ENCODE data around the gene TFB2M. TPM values are rescaled to one million over a fixed set of nuclear protein-coding genes. Genes with fewer than 3 reads are reported as not detected.
A peak's percentile ranks its signal among the peaks of the same experiment; 100 is the strongest.
"Not testable (repeated sequence)": the region's sequence is repeated elsewhere in the genome, so short reads cannot be mapped to it uniquely, and the experiment has no call there.

Gene TFB2M
- total RNA-seq, 1 donor from 2014 or later: 6.5 TPM

- Mint-ChIP-seq H3K4me3 (ENCODE audit: unreplicated experiment) (peak overlapping the region; percentile 90), H3K27ac (ENCODE audit: unreplicated experiment) (peak overlapping the region; percentile 89), H3K4me1 (ENCODE audit: low read depth, unreplicated experiment) (peaks cover 3% of the 10 kb centered on the region), H3K36me3 (ENCODE audit: unreplicated experiment) (no peaks in the 10 kb centered on the region), H3K27me3 (ENCODE audit: unreplicated experiment) (peaks cover 4% of the 10 kb centered on the region), H3K9me3 (ENCODE audit: unreplicated experiment) (peaks cover 5% of the 10 kb centered on the region)
- TF ChIP-seq CTCF (IDR thresholded peaks at IDR 0.05; ENCODE audit: partially characterized antibody, unreplicated experiment): no peak
- no peak for DNase-seq
Measured at GRCh38 chr1:246566813-246567645, 968 bp upstream of the TFB2M start.

GRCh38 chr1:246565751-246566127 lies 322 bp downstream of the TFB2M start:
- DNase-seq: no peak
- no peaks in the 10 kb centered on the region for H3K36me3 Mint-ChIP-seq (ENCODE audit: unreplicated experiment)

GRCh38 chr1:246564839-246565750 lies 966 bp downstream of the TFB2M start:
- no peak for DNase-seq
- H3K4me1 Mint-ChIP-seq (ENCODE audit: low read depth, unreplicated experiment): peaks cover 3% of the 10 kb centered on the region
- no peaks in the 10 kb centered on the region for H3K36me3 Mint-ChIP-seq (ENCODE audit: unreplicated experiment)
- H3K9me3 Mint-ChIP-seq (ENCODE audit: unreplicated experiment): peaks cover 5% of the 10 kb centered on the region
- no peak for TF ChIP-seq CTCF (IDR thresholded peaks at IDR 0.05; ENCODE audit: partially characterized antibody, unreplicated experiment)
- peak overlapping the region; percentile 11 for H3K27ac Mint-ChIP-seq (ENCODE audit: unreplicated experiment)
- H3K4me3 Mint-ChIP-seq (ENCODE audit: unreplicated experiment): peak overlapping the region; percentile 94
- H3K27me3 Mint-ChIP-seq (ENCODE audit: unreplicated experiment): peaks cover 4% of the 10 kb centered on the region

More at GRCh38 chr1:246565751-246566127, 322 bp downstream of the TFB2M start:
- H3K4me1 Mint-ChIP-seq (ENCODE audit: low read depth, unreplicated experiment): peaks cover 3% of the 10 kb centered on the region
- H3K9me3 Mint-ChIP-seq (ENCODE audit: unreplicated experiment): peaks cover 5% of the 10 kb centered on the region
- H3K27ac Mint-ChIP-seq (ENCODE audit: unreplicated experiment): peak overlapping the region; percentile 62
- peak overlapping the region; percentile 94 for H3K4me3 Mint-ChIP-seq (ENCODE audit: unreplicated experiment)
- TF ChIP-seq CTCF (IDR thresholded peaks at IDR 0.05; ENCODE audit: partially characterized antibody, unreplicated experiment): no peak
- peaks cover 4% of the 10 kb centered on the region for H3K27me3 Mint-ChIP-seq (ENCODE audit: unreplicated experiment)

GRCh38 chr1:246560833-246561232 lies 5.2 kb downstream of the TFB2M start:
- H3K9me3 Mint-ChIP-seq (ENCODE audit: unreplicated experiment); H3K4me1 Mint-ChIP-seq (ENCODE audit: low read depth, unreplicated experiment); H3K27ac Mint-ChIP-seq (ENCODE audit: unreplicated experiment); H3K36me3 Mint-ChIP-seq (ENCODE audit: unreplicated experiment); H3K27me3 Mint-ChIP-seq (ENCODE audit: unreplicated experiment); H3K4me3 Mint-ChIP-seq (ENCODE audit: unreplicated experiment); DNase-seq: not testable (repeated sequence)

- Mint-ChIP-seq H3K4me1 (ENCODE audit: low read depth, unreplicated experiment) (no peaks in the 10 kb centered on the region), H3K27me3 (ENCODE audit: unreplicated experiment) (peaks cover 2% of the 10 kb centered on the region), H3K9me3 (ENCODE audit: unreplicated experiment) (no peaks in the 10 kb centered on the region), H3K4me3 (ENCODE audit: unreplicated experiment) (no peak overlapping the region), H3K36me3 (ENCODE audit: unreplicated experiment) (no peaks in the 10 kb centered on the region), H3K27ac (ENCODE audit: unreplicated experiment) (no peak overlapping the region)
- DNase-seq: no peak
- no peak for TF ChIP-seq CTCF (IDR thresholded peaks at IDR 0.05; ENCODE audit: partially characterized antibody, unreplicated experiment)
Measured at GRCh38 chr1:246559310-246559709, 6.8 kb downstream of the TFB2M start.
